Mesenchymal stem cell (in vitro differentiated cells and primary cell): ENCODE results near the gene BEND5.

ENCODE experiments used
- DNase-seq: peaks from one replicate; pipeline ENCODE4 v3.0.0-alpha.2; 2013
- H2AFZ ChIP-seq: one replicate; pipeline ENCODE4 v1.6.1; 2013; ENCODE audit warnings: low read depth, mild to moderate bottlenecking, control low read depth, inconsistent platforms, low read length, moderate library complexity
- H2AK5ac ChIP-seq: 2 replicates; pipeline ENCODE4 v1.6.1; 2013; ENCODE audit warnings: low read length, moderate library complexity, mild to moderate bottlenecking, inconsistent platforms; ENCODE audit not compliant: severe bottlenecking
- H2BK120ac ChIP-seq: one replicate; pipeline ENCODE4 v1.6.1; 2013; ENCODE audit warnings: low read depth, mild to moderate bottlenecking, inconsistent platforms, low read length, moderate library complexity
- H2BK12ac ChIP-seq, 2 experiments: one replicate each; pipeline ENCODE4 v1.6.1; 2013; ENCODE audit warnings: inconsistent platforms in 2 of 2, low read length in 2 of 2, mild to moderate bottlenecking in 2 of 2, moderate library complexity in 2 of 2, control low read depth in 1 of 2
- H2BK15ac ChIP-seq: one replicate; pipeline ENCODE4 v1.6.1; 2013; ENCODE audit warnings: mild to moderate bottlenecking, low read depth, inconsistent platforms; ENCODE audit not compliant: poor library complexity, severe bottlenecking
- H2BK5ac ChIP-seq: 2 replicates; pipeline ENCODE4 v1.6.1; 2013; ENCODE audit warnings: low read depth, mild to moderate bottlenecking, low read length, control low read depth, inconsistent platforms; ENCODE audit not compliant: poor library complexity, severe bottlenecking
- H3K14ac ChIP-seq, 2 experiments: one replicate each; pipeline ENCODE4 v1.6.1; 2013; ENCODE audit warnings: inconsistent platforms in 2 of 2, low read length in 2 of 2, control low read depth in 1 of 2, mild to moderate bottlenecking in 1 of 2, moderate library complexity in 1 of 2
- H3K18ac ChIP-seq, 2 experiments: one replicate each; pipeline ENCODE4 v1.6.1; 2013; ENCODE audit warnings: inconsistent platforms in 2 of 2, low read length in 2 of 2, control low read depth in 1 of 2, low read depth in 1 of 2, mild to moderate bottlenecking in 1 of 2
- H3K23ac ChIP-seq, 2 experiments: one replicate each; pipeline ENCODE4 v1.6.1; 2013; ENCODE audit warnings: inconsistent platforms in 2 of 2, low read length in 2 of 2, mild to moderate bottlenecking in 2 of 2, moderate library complexity in 2 of 2, control low read depth in 1 of 2
- H3K27ac ChIP-seq: 2 replicates; pipeline ENCODE4 v1.5.1; 2013; ENCODE audit warnings: mild to moderate bottlenecking, moderate library complexity, low read length, control low read depth, inconsistent platforms; ENCODE audit not compliant: poor library complexity, severe bottlenecking
- H3K27me3 ChIP-seq, 2 experiments: 2 replicates each; pipeline versions ENCODE4 v1.6.1 to v1.7.0; 2013; ENCODE audit warnings: low read length in 2 of 2, mild to moderate bottlenecking in 2 of 2, moderate library complexity in 2 of 2, control low read depth in 1 of 2, inconsistent platforms in 1 of 2; ENCODE audit not compliant: control insufficient read depth in 1 of 2, insufficient read depth in 1 of 2
- H3K36me3 ChIP-seq, 2 experiments: 2 replicates each; pipeline versions ENCODE4 v1.6.1 to v1.7.0; 2013; ENCODE audit warnings: low read length in 2 of 2, control low read depth in 1 of 2, inconsistent platforms in 1 of 2, low read depth in 1 of 2, mild to moderate bottlenecking in 1 of 2; ENCODE audit not compliant: insufficient read depth in 2 of 2, control insufficient read depth in 1 of 2
- H3K4ac ChIP-seq, 2 experiments: one replicate each; pipeline ENCODE4 v1.6.1; 2013; ENCODE audit warnings: inconsistent platforms in 2 of 2, low read length in 2 of 2, mild to moderate bottlenecking in 2 of 2, moderate library complexity in 2 of 2, control low read depth in 1 of 2, low read depth in 1 of 2
- H3K4me1 ChIP-seq: 2 replicates; pipeline ENCODE4 v1.6.1; 2013; ENCODE audit warnings: low read depth, low read length, control low read depth; ENCODE audit not compliant: control insufficient read depth, insufficient read depth
- H3K4me2 ChIP-seq: 2 replicates; pipeline ENCODE4 v1.6.1; 2013; ENCODE audit warnings: low read length, mild to moderate bottlenecking, inconsistent platforms; ENCODE audit not compliant: poor library complexity, severe bottlenecking
- H3K4me3 ChIP-seq, 2 experiments: 2 replicates each; pipeline versions ENCODE4 v1.5.1 to v1.7.0; 2013; ENCODE audit warnings: low read length in 2 of 2, mild to moderate bottlenecking in 2 of 2, control low read depth in 1 of 2, low read depth in 1 of 2; ENCODE audit not compliant: insufficient read depth in 1 of 2
- H3K79me1 ChIP-seq: replicated peaks from 2 replicates; pipeline ENCODE4 v1.6.1; 2013; ENCODE audit warnings: mild to moderate bottlenecking, control low read depth, low read length, inconsistent platforms; ENCODE audit not compliant: poor library complexity, severe bottlenecking
- H3K9ac ChIP-seq: 2 replicates; pipeline ENCODE4 v1.7.0; 2013; ENCODE audit warnings: mild to moderate bottlenecking, low read length, moderate library complexity
- H3K9me3 ChIP-seq: 2 replicates; pipeline ENCODE4 v1.7.0; 2013; ENCODE audit warnings: mild to moderate bottlenecking, low read length; ENCODE audit not compliant: control insufficient read depth
- H4K8ac ChIP-seq: one replicate; pipeline ENCODE4 v1.6.1; 2013; ENCODE audit warnings: inconsistent platforms, mild to moderate bottlenecking, low read length, moderate library complexity
- H4K91ac ChIP-seq: one replicate; pipeline ENCODE4 v1.6.1; 2013; ENCODE audit warnings: mild to moderate bottlenecking, low read length, inconsistent platforms
- WGBS: methylation state at CpG from one replicate; pipeline ENCODE4 v1.1.7; 2013; ENCODE audit warnings: mixed read lengths; 5-methylcytosine and 5-hydroxymethylcytosine counted together

Gene BEND5

DNA sequence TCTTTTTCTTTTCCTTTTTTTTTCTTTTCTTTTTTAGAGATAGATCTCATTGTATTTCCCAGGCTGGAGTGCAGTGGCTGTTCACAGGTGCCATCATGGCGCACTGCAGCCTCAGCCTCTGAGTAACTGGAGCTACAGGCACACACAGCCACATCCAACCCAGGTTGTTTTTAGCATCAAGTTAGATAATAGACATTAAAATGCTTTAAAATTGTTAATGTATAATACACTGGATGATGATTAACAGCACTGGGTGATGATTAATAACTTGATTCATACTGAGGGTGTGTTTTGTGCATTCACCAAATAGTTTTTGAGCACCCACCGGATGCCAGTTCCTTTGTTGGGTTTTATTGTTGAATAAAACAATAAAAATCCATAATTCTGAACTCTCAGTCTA, 75.2 kb downstream of the BEND5 start:
- Histone ChIP-seq H3K27ac (no peak overlapping the region), H2BK15ac (no peak overlapping the region)
- no CpG with 5 or more reads among the region's 2 CpGs for WGBS

GRCh38 chr1:48697066-48697707, 79.5 kb downstream of the BEND5 start:
- H4K91ac ChIP-seq: no peak overlapping the region
- no peak overlapping the region for H2BK15ac ChIP-seq
- H3K4me3 ChIP-seq: no peak overlapping the region
- no peak overlapping the region for H2AFZ ChIP-seq
- H3K4me1 ChIP-seq: peaks cover 29% of the 10 kb centered on the region
- H3K27ac ChIP-seq: no peak overlapping the region
- H3K79me1 ChIP-seq: no peaks in the 10 kb centered on the region
- no peak overlapping the region for H3K4ac ChIP-seq
- no peak overlapping the region for H4K8ac ChIP-seq
- H2BK120ac ChIP-seq: no peak overlapping the region
- WGBS: 38% methylated on average over 5 of the region's 5 CpGs
- no peak overlapping the region for H2BK5ac ChIP-seq
- no peak overlapping the region for H3K18ac ChIP-seq
- no peak overlapping the region for H3K23ac ChIP-seq
- no peak overlapping the region for H3K14ac ChIP-seq
- no peak overlapping the region for H3K9ac ChIP-seq
- H3K36me3 ChIP-seq: no peaks in the 10 kb centered on the region
- H2BK12ac ChIP-seq: no peak overlapping the region
- DNase-seq: peak; percentile 13
- H3K27me3 ChIP-seq: peaks cover 0 to 48% of the 10 kb centered on the region in 2 experiments
- H2AK5ac ChIP-seq: peak overlapping the region; percentile 55
- no peaks in the 10 kb centered on the region for H3K9me3 ChIP-seq
- H3K4me2 ChIP-seq: no peak overlapping the region

More for the DNA sequence above, 75.2 kb downstream of the BEND5 start:
- H3K36me3 ChIP-seq: no peaks in the 10 kb centered on the region
- H3K23ac ChIP-seq: no peak overlapping the region
- peaks cover 0 to 17% of the 10 kb centered on the region in 2 experiments for H3K27me3 ChIP-seq
- H2AFZ ChIP-seq: no peak overlapping the region
- H3K4me1 ChIP-seq: peaks cover 18% of the 10 kb centered on the region
- no peak overlapping the region for H3K4me3 ChIP-seq
- H4K91ac ChIP-seq: no peak overlapping the region
- no peak overlapping the region for H3K14ac ChIP-seq
- H3K4ac ChIP-seq: no peak overlapping the region
- DNase-seq: no peak
- H4K8ac ChIP-seq: no peak overlapping the region
- no peak overlapping the region for H2BK5ac ChIP-seq
- no peaks in the 10 kb centered on the region for H3K9me3 ChIP-seq
- H3K18ac ChIP-seq: no peak overlapping the region
- no peak overlapping the region for H3K4me2 ChIP-seq
- no peak overlapping the region for H3K9ac ChIP-seq
- no peaks in the 10 kb centered on the region for H3K79me1 ChIP-seq
- no peak overlapping the region for H2BK12ac ChIP-seq
- H2AK5ac ChIP-seq: no peak overlapping the region
- no peak overlapping the region for H2BK120ac ChIP-seq

DNA sequence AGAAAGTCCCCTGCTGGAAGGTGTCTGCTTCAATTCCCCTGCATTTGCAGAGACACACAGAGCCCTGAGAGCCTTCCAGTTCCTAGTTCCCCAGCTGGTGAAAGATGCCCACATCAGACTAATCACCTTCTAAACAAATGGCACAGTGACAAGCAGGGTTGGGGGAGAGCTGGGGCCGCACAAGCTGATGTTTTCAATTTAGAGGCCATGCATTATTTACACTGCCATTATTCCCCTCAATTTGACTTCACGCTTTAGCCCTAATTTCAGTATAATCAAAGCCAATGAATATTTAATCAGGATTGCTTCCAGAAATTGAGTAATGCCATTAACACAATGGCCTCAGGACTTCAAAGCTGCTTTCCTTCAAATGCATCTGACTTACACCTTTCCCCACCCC, 81.5 kb downstream of the BEND5 start:
- Histone ChIP-seq H3K18ac (no peak overlapping the region), H4K8ac (no peak overlapping the region), H3K79me1 (no peaks in the 10 kb centered on the region), H3K4ac (no peak overlapping the region), H3K27me3 (peaks cover 0 to 52% of the 10 kb centered on the region in 2 experiments), H3K9ac (no peak overlapping the region), H3K4me1 (peaks cover 18% of the 10 kb centered on the region), H2AK5ac (no peak overlapping the region), H2AFZ (no peak overlapping the region), H3K4me3 (no peak overlapping the region), H2BK5ac (no peak overlapping the region), H2BK12ac (no peak overlapping the region), H3K36me3 (no peaks in the 10 kb centered on the region), H3K14ac (no peak overlapping the region), H2BK15ac (no peak overlapping the region), H2BK120ac (no peak overlapping the region), H3K23ac (no peak overlapping the region), H4K91ac (no peak overlapping the region), H3K4me2 (no peak overlapping the region), H3K27ac (no peak overlapping the region), H3K9me3 (no peaks in the 10 kb centered on the region)
- 69% methylated on average over 2 of the region's 2 CpGs for WGBS
- no peak for DNase-seq

GRCh38 chr1:48693674-48694320, 82.9 kb downstream of the BEND5 start:
- Histone ChIP-seq H3K4ac (no peak overlapping the region), H2BK120ac (no peak overlapping the region), H3K4me2 (no peak overlapping the region), H2BK12ac (no peak overlapping the region), H3K23ac (no peak overlapping the region), H3K4me3 (no peak overlapping the region), H2AK5ac (no peak overlapping the region), H3K79me1 (no peaks in the 10 kb centered on the region), H3K9me3 (no peaks in the 10 kb centered on the region), H3K14ac (no peak overlapping the region), H2BK15ac (no peak overlapping the region), H3K4me1 (peaks cover 18% of the 10 kb centered on the region), H3K18ac (no peak overlapping the region), H4K8ac (no peak overlapping the region), H3K36me3 (no peaks in the 10 kb centered on the region), H3K27me3 (peaks cover 0 to 47% of the 10 kb centered on the region in 2 experiments), H3K27ac (no peak overlapping the region), H2AFZ (no peak overlapping the region), H2BK5ac (no peak overlapping the region), H3K9ac (no peak overlapping the region), H4K91ac (no peak overlapping the region)
- 83% methylated on average over 11 of the region's 12 CpGs for WGBS
- DNase-seq: no peak
